SJCRH30 (cell line): ENCODE results near the gene PDCD2L. TPM values are rescaled to one million over a fixed set of nuclear protein-coding genes. Genes with fewer than 3 reads are reported as not detected.
"Not testable (repeated sequence)": the region's sequence is repeated elsewhere in the genome, so short reads cannot be mapped to it uniquely, and the experiment has no call there.

Experiments used
- DNase-seq, 2 experiments: peaks; one replicate each; pipeline ENCODE4 v3.0.0-alpha.2; 2015 to 2020
- H3K27ac ChIP-seq: fragments of 250-450 bp; sonication (Bioruptor Pico); 2 replicates; pipeline ENCODE4 v1.5.1; 2020; ENCODE audit warnings: mild to moderate bottlenecking, moderate library complexity
- H3K27me3 ChIP-seq: fragments of 250-450 bp; sonication (Bioruptor Pico); 2 replicates; pipeline ENCODE4 v1.5.1; 2020; ENCODE audit warnings: mild to moderate bottlenecking, moderate library complexity
- H3K36me3 ChIP-seq: fragments of 250-450 bp; sonication (Bioruptor Pico); 2 replicates; pipeline ENCODE4 v1.5.1; 2020; ENCODE audit warnings: mild to moderate bottlenecking, moderate library complexity
- H3K4me1 ChIP-seq: fragments of 250-450 bp; sonication (Bioruptor Pico); 2 replicates; pipeline ENCODE4 v1.5.1; 2020; ENCODE audit warnings: mild to moderate bottlenecking, moderate library complexity
- H3K4me3 ChIP-seq: fragments of 250-450 bp; sonication (Bioruptor Pico); 2 replicates; pipeline ENCODE4 v1.5.1; 2020; ENCODE audit warnings: mild to moderate bottlenecking, moderate library complexity
- H3K9me3 ChIP-seq: fragments of 250-450 bp; sonication (Bioruptor Pico); replicated peaks from 2 replicates; pipeline ENCODE4 v1.5.1; 2020; ENCODE audit warnings: mild to moderate bottlenecking, moderate library complexity
- total RNA-seq: library from RNA; depleted of rRNA; stranded (reverse); fragments of >200 nt; shearing (Covaris generic); gene quantifications from 2 replicates; pipeline ENCODE4 v1.2.3, GENCODE V29; 2014

Gene PDCD2L
- total RNA-seq, 1 experiment from 2014 or later, result 15.7 TPM

DNA sequence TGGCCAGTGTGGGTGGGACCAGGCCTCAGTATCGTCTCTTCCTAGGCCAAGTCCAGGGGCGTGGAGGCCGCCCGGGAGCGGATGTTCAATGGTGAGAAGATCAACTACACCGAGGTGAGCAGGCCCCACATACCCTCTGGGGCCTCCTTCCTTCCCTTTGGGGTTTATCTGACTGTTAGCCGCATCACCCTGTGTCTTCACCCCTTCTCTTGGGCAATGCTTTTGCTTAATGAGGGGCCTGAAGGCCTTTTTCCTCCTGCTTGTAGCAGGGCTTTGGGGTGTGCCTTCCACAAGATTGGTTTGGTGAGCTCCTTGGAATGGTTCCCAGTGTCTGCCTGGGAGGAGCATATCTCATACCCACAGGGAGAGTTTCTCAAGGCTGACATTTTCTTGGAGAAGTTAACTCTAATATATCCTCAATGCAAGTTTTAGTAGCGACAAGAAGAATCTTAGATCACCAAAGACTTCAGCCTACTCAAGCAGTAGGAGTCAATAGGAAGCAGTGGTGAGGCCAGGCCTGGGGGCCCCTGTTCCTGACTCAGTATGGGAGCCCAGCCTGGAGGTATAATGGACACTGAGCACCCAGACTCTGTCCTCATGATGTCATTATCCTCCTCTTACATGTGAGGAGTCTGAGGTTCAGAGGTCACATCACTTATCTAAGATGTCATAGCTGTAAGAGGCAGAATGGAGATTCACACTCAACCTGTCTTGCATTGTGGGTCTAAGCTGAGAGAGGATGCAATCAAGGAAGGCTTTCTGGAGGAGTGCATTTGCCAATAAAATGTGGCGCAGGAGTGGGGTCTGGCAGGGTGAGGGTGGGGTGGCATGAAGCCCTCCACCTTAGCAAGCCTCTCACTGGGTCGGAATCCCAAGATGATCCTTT lies 37.2 kb upstream of the PDCD2L start:
- Histone ChIP-seq H3K27ac (no peak overlapping the region), H3K4me3 (no peak overlapping the region), H3K9me3 (no peaks in the 10 kb centered on the region), H3K36me3 (peaks cover 41% of the 10 kb centered on the region), H3K27me3 (no peaks in the 10 kb centered on the region), H3K4me1 (peaks cover 3% of the 10 kb centered on the region; the same call in 1 of the 2 replicates)
- DNase-seq, result no peak

DNA sequence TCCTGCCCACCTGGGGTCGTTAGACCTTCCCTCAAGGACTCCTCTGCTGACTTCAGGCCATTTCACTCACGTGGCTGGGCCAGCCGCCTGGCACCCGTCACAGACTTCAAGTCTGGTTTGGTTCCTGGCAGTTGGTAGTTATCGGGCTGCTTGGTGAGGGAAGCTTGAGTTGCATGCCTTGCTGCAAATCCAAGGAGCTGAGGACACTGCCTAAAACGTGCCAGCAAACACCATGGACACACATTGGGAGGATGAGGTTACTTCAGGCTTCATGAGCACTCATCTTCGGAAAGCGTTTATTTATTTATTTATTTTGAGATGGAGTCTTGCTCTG lies 36.6 kb upstream of the PDCD2L start:
- Histone ChIP-seq H3K4me1 (peaks cover 3% of the 10 kb centered on the region; the same call in 1 of the 2 replicates), H3K27ac (no peak overlapping the region), H3K36me3 (peaks cover 47% of the 10 kb centered on the region), H3K9me3 (no peaks in the 10 kb centered on the region), H3K27me3 (no peaks in the 10 kb centered on the region), H3K4me3 (no peak overlapping the region)
- no peak for DNase-seq

DNA sequence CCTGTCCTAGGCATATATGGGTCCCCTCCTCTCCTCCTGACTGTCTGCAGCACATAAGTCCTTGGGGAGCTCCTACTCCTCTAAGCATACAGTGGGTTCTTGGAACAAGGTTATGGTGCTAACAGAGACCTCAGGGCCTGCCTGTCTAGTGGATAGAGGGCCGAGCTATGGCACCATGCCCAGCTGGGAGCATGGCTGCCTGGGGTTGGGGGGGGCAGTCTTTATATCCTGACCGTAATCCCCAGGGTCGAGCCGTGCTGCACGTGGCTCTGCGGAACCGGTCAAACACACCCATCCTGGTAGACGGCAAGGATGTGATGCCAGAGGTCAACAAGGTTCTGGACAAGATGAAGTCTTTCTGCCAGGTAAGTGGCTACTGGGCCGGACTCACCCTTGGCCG lies 35.9 kb upstream of the PDCD2L start:
- no peaks in the 10 kb centered on the region for H3K9me3 ChIP-seq
- H3K27me3 ChIP-seq, result no peaks in the 10 kb centered on the region
- H3K27ac ChIP-seq, result no peak overlapping the region
- no peak overlapping the region for H3K4me3 ChIP-seq
- H3K4me1 ChIP-seq, result peaks cover 3% of the 10 kb centered on the region; the same call in 1 of the 2 replicates
- no peak for DNase-seq
- H3K36me3 ChIP-seq, result peaks cover 48% of the 10 kb centered on the region

DNA sequence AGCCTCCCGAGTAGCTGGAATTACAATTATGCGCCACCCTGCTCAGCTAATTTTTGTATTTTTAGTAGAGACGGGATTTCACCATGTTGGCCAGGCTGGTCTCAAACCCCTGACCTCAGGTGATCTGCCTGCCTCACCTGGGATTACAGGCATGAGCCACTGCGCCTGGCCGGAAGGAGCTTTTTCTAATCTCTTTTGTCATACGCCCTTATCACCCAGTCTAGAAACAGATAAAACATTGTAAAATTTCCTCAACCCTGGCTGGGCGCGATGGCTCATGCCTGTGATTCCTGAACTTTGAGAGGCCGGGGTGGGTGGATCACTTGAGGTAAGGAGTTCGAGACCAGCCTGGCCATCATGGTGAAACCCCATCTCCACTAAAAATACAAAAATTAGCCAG lies 35.0 kb upstream of the PDCD2L start:
- H3K9me3 ChIP-seq, H3K4me3 ChIP-seq, H3K4me1 ChIP-seq, DNase-seq, H3K27ac ChIP-seq, H3K27me3 ChIP-seq: not testable (repeated sequence)
- H3K36me3 ChIP-seq, result peaks cover 54% of the 10 kb centered on the region

DNA sequence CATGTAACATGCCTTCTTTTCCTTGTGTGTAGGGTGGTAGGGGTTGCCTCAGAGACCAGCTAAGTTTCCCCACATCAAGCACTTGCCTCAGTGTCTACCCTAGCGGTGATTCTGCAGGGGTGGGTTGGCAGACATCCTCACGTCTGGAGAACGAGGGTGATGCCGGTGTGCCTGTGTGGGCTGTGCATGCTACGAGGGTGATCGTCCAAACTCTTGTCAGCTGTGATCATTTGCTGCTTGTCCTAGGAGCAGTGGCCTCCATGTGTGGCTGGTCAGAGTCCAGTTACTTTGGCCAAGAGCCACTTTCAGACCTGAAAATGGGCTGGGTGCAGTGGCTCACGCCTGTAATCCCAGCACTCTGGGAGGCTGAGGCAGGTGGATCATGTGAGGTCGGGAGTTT lies 34.1 kb upstream of the PDCD2L start:
- no peaks in the 10 kb centered on the region for H3K9me3 ChIP-seq
- DNase-seq, result no peak
- no peaks in the 10 kb centered on the region for H3K4me1 ChIP-seq
- no peak overlapping the region for H3K27ac ChIP-seq
- H3K36me3 ChIP-seq, result peaks cover 61% of the 10 kb centered on the region
- H3K27me3 ChIP-seq, result no peaks in the 10 kb centered on the region
- no peak overlapping the region for H3K4me3 ChIP-seq

DNA sequence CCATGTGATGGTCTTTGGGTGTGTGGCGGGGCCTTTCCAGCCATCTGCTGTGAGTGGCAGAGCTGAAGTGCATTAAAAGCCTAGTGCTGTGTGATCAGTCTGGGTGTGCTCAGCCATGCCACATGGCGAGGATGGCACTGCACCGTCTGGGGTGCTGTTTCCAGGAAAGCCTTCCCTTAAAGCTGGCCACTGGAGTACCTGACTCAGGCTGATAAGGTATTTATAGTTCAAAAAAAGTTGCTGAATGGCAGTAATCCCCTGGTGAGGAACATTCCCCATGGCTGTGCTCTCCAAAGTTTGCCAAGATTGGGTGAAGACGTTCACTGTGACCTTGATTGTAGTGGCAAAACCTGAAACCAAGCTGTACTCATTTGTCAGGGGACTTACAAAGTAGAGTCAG lies 33.2 kb upstream of the PDCD2L start:
- Histone ChIP-seq H3K4me3 (no peak overlapping the region), H3K27me3 (no peaks in the 10 kb centered on the region), H3K4me1 (no peaks in the 10 kb centered on the region), H3K36me3 (peaks cover 68% of the 10 kb centered on the region), H3K9me3 (no peaks in the 10 kb centered on the region), H3K27ac (no peak overlapping the region)
- no peak for DNase-seq

DNA sequence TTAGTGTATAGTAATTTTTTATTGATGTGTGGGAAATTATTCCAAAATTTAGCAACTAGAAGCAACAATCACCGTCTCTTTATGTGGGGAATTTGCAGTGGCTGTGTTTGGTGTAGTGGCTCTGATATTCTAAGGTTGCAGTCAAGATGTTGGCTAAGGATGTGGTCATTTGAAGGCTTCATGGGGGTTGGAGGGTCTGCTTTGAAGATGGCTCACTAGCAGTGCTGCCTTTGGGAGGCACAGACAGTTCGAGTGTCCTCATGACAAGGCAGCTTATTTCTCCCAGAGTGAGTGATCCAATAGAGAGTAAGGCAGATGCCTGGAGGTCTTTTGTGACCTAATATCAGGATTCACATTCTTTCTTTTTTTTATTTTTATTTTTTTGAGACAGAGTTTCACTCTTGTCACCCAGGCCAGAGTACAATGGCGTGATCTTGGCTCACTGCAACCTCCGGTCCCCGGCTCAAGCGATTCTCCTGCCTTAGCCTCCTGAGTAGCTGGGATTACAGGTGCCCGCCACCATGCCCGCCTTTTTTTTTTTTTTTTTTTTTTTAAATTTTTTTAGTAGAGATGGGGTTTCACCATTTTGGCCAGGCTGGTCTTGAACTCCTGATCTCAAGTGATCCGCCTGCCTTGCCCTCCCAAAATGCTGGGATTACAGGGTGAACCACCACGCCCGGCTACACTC lies 30.5 kb upstream of the PDCD2L start:
- no peaks in the 10 kb centered on the region for H3K27me3 ChIP-seq
- no peak overlapping the region for H3K27ac ChIP-seq
- H3K9me3 ChIP-seq, result no peaks in the 10 kb centered on the region
- H3K36me3 ChIP-seq, result peaks cover 64% of the 10 kb centered on the region
- H3K4me1 ChIP-seq, result no peaks in the 10 kb centered on the region
- no peak overlapping the region for H3K4me3 ChIP-seq
- DNase-seq, result no peak

DNA sequence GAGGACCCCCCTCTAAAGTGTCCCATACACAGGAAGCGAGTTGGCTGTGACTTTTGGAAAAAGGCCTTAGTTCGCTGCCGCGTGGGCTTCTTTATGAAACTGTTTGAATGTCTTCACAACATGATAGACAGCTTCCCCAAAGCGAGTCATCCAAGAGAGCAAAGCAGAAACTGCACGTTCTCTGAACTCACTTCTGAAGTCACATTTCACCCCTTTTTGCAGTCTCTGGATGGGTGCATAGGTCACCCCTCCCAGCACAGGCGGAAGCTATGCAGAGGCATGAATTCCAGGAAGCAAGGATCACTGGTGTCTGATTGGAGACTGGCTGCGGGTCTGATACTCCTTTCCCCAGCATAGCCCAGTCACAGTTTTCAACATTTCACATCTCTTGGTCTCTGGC lies 28.6 kb upstream of the PDCD2L start:
- Histone ChIP-seq H3K4me3 (no peak overlapping the region), H3K27ac (no peak overlapping the region), H3K36me3 (peaks cover 65% of the 10 kb centered on the region), H3K9me3 (no peaks in the 10 kb centered on the region), H3K27me3 (no peaks in the 10 kb centered on the region), H3K4me1 (no peaks in the 10 kb centered on the region)
- DNase-seq, result no peak

DNA sequence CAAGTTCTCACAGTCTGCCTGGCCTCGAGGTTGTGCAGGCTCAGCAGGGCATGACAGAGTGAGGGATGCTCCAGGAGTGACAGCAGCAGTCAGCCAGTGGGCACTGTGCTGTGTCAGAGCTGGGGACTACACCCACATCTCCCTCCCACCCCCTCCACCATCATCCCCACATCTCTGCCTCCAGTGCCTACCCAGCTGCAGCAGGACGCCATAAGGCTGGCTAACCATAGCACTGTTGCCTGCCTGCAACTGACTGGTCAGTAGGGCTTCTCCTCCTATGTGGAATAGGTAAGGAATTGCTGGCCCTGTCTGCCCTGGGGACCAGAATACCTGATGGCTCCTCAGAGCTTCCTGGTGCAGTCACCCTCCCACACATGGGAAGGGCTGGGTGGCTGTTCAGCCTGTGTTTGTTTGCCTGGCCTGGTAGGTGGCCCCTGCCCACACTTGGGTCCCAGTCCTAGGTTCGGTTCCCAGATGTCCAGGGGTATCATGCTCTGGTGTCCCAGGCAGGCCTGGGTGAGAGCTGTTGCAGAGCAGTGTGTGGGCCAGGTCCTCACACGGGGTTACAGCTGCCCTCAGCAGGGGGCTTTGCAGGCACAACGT lies 23.5 kb upstream of the PDCD2L start:
- Histone ChIP-seq H3K4me3 (no peak overlapping the region), H3K27me3 (no peaks in the 10 kb centered on the region), H3K9me3 (no peaks in the 10 kb centered on the region), H3K4me1 (no peaks in the 10 kb centered on the region), H3K36me3 (peaks cover 76% of the 10 kb centered on the region), H3K27ac (no peak overlapping the region)
- DNase-seq, result no peak

DNA sequence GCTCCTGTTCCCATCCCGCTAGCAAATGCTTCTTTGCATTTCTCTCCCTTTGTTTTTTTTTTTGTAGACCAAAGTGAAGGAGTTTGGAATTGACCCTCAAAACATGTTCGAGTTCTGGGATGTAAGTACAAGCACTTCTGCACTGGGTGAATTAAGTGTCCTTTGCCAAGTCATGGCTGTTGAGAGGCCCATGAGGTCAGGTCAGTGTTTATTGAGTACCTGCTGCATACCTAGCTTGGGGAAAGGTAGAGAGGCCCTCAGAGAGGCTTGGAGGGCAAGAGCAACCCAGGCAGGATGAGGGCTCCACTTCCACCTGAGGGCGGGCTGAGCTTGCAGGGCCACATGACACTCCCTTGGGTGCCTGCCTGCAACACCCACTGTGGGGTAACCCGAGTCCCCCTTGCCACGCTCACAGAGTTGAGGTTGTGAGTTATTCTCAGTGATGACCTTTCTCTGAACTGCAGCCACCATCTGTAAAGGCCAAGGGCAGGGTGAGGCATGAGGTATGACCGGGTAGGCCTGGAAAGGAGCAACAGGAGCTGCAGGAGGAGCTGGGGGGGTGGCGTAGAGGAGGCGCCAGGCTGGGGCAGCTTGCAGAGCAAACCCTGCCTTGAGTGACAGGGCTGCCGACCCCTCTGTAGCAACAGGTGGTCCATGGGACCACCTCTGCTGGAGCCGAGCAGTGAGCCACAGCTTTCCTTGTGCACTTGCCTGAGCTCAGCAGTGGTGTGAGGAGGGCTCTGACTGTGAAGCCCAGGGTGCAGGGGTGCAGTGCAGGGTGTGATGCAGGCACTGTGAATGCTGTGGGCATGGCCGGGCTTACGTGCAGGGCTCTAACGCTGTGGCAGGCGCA lies 22.6 kb upstream of the PDCD2L start:
- Histone ChIP-seq H3K27ac (no peak overlapping the region), H3K27me3 (no peaks in the 10 kb centered on the region), H3K4me1 (no peaks in the 10 kb centered on the region), H3K36me3 (peaks cover 78% of the 10 kb centered on the region), H3K9me3 (no peaks in the 10 kb centered on the region), H3K4me3 (no peak overlapping the region)
- no peak for DNase-seq

DNA sequence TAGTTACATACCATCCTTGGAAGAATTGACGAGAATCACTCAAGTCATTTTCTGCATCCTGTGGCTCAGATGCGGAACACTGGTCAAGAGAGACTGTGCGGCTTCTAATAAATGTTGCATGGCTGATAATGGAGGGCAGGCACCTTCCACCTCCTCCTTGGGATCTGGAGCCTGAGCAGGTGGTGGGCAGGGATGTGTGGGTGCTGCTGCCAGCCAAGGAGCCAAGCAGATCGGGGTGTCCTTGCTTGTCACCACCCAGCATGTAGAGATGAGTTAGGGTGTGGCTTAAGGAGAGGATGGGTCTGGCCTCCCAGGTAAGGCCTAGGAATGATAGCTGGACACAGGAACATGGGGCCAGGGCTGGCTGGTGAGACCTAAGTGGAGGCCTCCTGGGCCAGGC lies 21.7 kb upstream of the PDCD2L start:
- Histone ChIP-seq H3K4me3 (no peak overlapping the region), H3K36me3 (peaks cover 85% of the 10 kb centered on the region), H3K27me3 (no peaks in the 10 kb centered on the region), H3K4me1 (no peaks in the 10 kb centered on the region), H3K27ac (no peak overlapping the region), H3K9me3 (no peaks in the 10 kb centered on the region)
- no peak for DNase-seq

DNA sequence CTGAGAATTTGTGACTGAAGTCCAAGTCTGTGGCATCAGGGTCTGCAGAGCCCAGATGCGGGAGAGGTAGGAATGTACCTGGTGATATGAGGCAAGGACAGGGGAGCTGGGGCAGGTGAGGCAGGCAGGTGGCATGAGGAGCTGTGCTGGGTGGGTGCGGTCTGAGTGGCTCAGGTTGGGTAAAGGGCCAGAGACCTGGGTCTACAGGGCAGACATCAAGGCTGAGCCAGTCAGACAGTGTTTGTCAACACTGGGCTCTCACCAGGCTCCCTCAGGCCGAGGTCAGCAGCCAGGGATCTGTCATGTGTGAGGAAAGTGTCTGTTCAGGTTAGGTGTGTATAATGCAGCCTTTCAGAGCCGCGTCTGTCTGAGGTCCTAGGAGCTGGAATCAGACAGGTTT lies 20.6 kb upstream of the PDCD2L start:
- no peak for DNase-seq
- no peaks in the 10 kb centered on the region for H3K4me1 ChIP-seq
- H3K27me3 ChIP-seq, result no peaks in the 10 kb centered on the region
- H3K27ac ChIP-seq, result no peak overlapping the region
- H3K36me3 ChIP-seq, result peaks cover 82% of the 10 kb centered on the region
- H3K4me3 ChIP-seq, result no peak overlapping the region
- H3K9me3 ChIP-seq, result no peaks in the 10 kb centered on the region

DNA sequence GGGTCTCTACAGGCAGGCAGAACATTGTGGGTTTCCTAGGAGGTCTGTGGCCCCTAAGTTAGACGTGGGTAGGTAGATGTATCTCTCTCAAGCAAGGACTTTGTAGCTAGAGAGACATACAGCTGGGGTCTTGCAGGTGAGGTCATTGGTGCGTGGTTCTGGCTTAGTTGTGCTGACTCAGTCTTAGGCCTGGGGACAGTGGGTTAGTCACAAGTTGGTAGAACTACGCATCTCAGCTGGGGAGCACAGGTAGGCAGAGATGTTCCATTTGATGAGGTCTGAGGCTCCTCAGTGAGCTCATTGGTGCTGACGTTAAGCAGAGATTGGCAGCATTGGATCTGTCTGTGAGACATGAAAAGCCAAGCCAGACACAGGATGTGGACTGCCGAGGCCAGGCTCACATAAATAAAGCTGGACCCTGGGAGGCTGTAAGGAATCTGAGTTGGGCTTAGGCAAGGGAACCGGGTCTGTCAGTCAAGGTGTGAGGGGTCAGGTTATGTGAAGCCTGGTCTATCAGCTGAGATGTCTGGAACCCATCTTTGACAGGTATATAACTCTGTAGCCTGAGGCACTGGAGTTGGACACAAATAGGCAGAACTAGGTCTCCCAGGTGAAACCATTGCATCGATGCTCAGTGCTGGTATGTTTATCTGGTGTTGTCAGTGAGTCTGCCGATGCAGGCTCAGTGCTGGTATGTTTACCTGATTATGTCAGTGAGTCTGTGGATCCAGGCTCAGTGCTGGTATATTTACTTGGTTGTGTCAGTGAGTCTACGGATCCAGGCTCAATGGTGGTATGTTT lies 17.4 kb upstream of the PDCD2L start:
- DNase-seq, result no peak
- H3K27me3 ChIP-seq, result no peaks in the 10 kb centered on the region
- H3K4me1 ChIP-seq, result no peaks in the 10 kb centered on the region
- H3K4me3 ChIP-seq, result no peak overlapping the region
- no peaks in the 10 kb centered on the region for H3K9me3 ChIP-seq
- H3K27ac ChIP-seq, result no peak overlapping the region
- H3K36me3 ChIP-seq, result peaks cover 85% of the 10 kb centered on the region

DNA sequence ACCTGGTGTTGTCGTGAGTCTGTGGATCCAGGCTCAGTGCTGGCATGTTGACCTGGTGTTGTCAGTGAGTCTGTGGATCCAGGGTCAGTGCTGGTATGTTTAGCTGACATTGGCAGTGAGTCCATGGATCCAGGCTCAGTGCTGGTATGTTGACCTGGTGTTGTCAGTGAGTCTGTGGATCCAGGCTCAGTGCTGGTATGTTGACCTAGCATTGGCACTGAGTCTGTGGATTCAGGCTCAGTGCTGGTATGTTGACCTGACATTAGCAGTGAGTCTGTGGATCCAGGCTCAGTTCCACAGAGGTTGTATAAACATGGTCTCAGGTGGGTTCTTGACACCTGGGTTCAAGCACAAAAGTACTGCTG lies 16.8 kb upstream of the PDCD2L start:
- no peak overlapping the region for H3K27ac ChIP-seq
- no peak overlapping the region for H3K4me3 ChIP-seq
- no peak for DNase-seq
- no peaks in the 10 kb centered on the region for H3K9me3 ChIP-seq
- no peaks in the 10 kb centered on the region for H3K27me3 ChIP-seq
- H3K36me3 ChIP-seq, result peaks cover 83% of the 10 kb centered on the region
- peaks cover 3% of the 10 kb centered on the region for H3K4me1 ChIP-seq
